HCT116 (cell line): ENCODE data around the gene SLC35E4.

Experiments used
- TF ChIP-seq, protein P1 (sequence below), 3 experiments: fragments of 200-600 bp in 1 of 3; sonication (generic) in 1 of 3; IDR thresholded peaks in 2 of 3; conservative IDR thresholded peaks in 1 of 3; 2 replicates each; pipeline ENCODE4 v1.5.1; 2012 to 2017; ENCODE audit warnings: low read depth in 2 of 3, low read length in 2 of 3, antibody characterized with exemption in 1 of 3, borderline replicate concordance in 1 of 3, control low read depth in 1 of 3, mild to moderate bottlenecking in 1 of 3, mixed read lengths in 1 of 3, mixed run types in 1 of 3, moderate library complexity in 1 of 3; ENCODE audit not compliant: insufficient read depth in 1 of 3
- TF ChIP-seq, protein P2 (sequence below): IDR thresholded peaks from 2 replicates; pipeline ENCODE4 v1.6.1; 2012

GRCh38 chr22:30636226-30637077 is 871 bp downstream of the SLC35E4 start:
- TF ChIP-seq, protein P1, sequence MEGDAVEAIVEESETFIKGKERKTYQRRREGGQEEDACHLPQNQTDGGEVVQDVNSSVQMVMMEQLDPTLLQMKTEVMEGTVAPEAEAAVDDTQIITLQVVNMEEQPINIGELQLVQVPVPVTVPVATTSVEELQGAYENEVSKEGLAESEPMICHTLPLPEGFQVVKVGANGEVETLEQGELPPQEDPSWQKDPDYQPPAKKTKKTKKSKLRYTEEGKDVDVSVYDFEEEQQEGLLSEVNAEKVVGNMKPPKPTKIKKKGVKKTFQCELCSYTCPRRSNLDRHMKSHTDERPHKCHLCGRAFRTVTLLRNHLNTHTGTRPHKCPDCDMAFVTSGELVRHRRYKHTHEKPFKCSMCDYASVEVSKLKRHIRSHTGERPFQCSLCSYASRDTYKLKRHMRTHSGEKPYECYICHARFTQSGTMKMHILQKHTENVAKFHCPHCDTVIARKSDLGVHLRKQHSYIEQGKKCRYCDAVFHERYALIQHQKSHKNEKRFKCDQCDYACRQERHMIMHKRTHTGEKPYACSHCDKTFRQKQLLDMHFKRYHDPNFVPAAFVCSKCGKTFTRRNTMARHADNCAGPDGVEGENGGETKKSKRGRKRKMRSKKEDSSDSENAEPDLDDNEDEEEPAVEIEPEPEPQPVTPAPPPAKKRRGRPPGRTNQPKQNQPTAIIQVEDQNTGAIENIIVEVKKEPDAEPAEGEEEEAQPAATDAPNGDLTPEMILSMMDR (IDR thresholded peaks at IDR 0.05 in 2 of 3, conservative IDR thresholded peaks at IDR 0.05 in 1 of 3; ENCODE audit: borderline replicate concordance in 1 of 3, insufficient read depth in 1 of 3, low read depth in 2 of 3, low read length in 2 of 3): no peak
- TF ChIP-seq, protein P2, sequence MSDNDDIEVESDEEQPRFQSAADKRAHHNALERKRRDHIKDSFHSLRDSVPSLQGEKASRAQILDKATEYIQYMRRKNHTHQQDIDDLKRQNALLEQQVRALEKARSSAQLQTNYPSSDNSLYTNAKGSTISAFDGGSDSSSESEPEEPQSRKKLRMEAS: no peak
